ENCODE results near the gene LRRC58. TPM values are rescaled to one million over a fixed set of nuclear protein-coding genes. Genes with fewer than 3 reads are reported as not detected.
"Not testable (repeated sequence)": the region's sequence is repeated elsewhere in the genome, so short reads cannot be mapped to it uniquely, and the experiment has no call there.

Gene LRRC58
- total and polyA plus RNA-seq, 2 donors (not counting 3 experiments of a cell fraction or from before 2014, with no cell fraction given) = 3.7 to 11.9 TPM

- no peaks in the 10 kb centered on the region for H4K20me1 ChIP-seq (replicated peaks; ENCODE audit: control insufficient read depth, extremely low read depth, insufficient read depth, low read length)
- ChIA-PET POLR2A (no interaction called here), CTCF (no interaction called here)
- FAIRE-seq (no peak), DNase-seq (ENCODE audit: low read depth, low spot score) (no peak)
- BruUV-seq (replicated peaks) = no TSS peak
- no peaks in the 10 kb centered on the region for H3K9me3 ChIP-seq (replicated peaks; ENCODE audit: control insufficient read depth, insufficient read depth, low read length)
- H3K4me3 ChIP-seq (replicated peaks in 1 of 3; ENCODE audit: insufficient read depth in 1 of 3, low read depth in 1 of 3, low read length in 3 of 3) = no peak overlapping the region
- intact Hi-C loops (cut with micrococcal nuclease) (no loop called here), dilution Hi-C loops (cut with MboI; ENCODE audit: extremely low pct_ligation_motif_present, low sequenced_read_pairs) (no loop called here)
- H3K4me2 ChIP-seq (ENCODE audit: insufficient read depth, low read length) = no peak overlapping the region
- TF ChIP-seq POLR2AphosphoS5 (IDR thresholded peaks at IDR 0.05; ENCODE audit: insufficient read depth, low read depth, low read length) = no peak
- no peak for TF ChIP-seq FOS (IDR thresholded peaks at IDR 0.05; ENCODE audit: borderline replicate concordance, insufficient read depth, low read length)
- TF ChIP-seq MYC (IDR thresholded peaks at IDR 0.05; ENCODE audit: low read depth, low read length) = no peak
- TF ChIP-seq MAX (IDR thresholded peaks at IDR 0.05; ENCODE audit: insufficient read depth, insufficient read length) = no peak
- TF ChIP-seq CTCF (IDR thresholded peaks at IDR 0.05; ENCODE audit: extremely low read depth in 1 of 2, insufficient read depth in 1 of 2, low read depth in 1 of 2, low read length in 2 of 2) = no peak
- no peak for TF ChIP-seq POLR2A (IDR thresholded peaks at IDR 0.05; ENCODE audit: low read depth, low read length)
- TF ChIP-seq GATA2 (IDR thresholded peaks at IDR 0.05; ENCODE audit: insufficient read depth, insufficient read length, low read depth, low read length) = no peak
- TF ChIP-seq EZH2 (IDR thresholded peaks at IDR 0.05; ENCODE audit: borderline replicate concordance, low read depth, low read length, severe bottlenecking) = no peak
- TF ChIP-seq JUN (IDR thresholded peaks at IDR 0.05; ENCODE audit: borderline replicate concordance, insufficient read depth, insufficient read length, low read depth) = no peak
- H3K36me3 ChIP-seq (ENCODE audit: control insufficient read depth in 2 of 2, extremely low read depth in 1 of 2, insufficient read depth in 2 of 2, low read length in 2 of 2) = no peaks in the 10 kb centered on the region
- H2AFZ ChIP-seq (ENCODE audit: low read depth, low read length) = no peak overlapping the region
- H3K9me1 ChIP-seq (replicated peaks; ENCODE audit: control insufficient read depth, extremely low read depth, insufficient read depth, low read length) = no peaks in the 10 kb centered on the region
- H3K9ac ChIP-seq (replicated peaks; ENCODE audit: extremely low read depth, insufficient read depth, low read length) = no peak overlapping the region
- H3K27ac ChIP-seq (ENCODE audit: insufficient read depth, low read depth, low read length) = no peak overlapping the region
- peaks cover 3 to 4% of the 10 kb centered on the region in 2 experiments for H3K27me3 ChIP-seq (ENCODE audit: control insufficient read depth in 2 of 2, insufficient read depth in 2 of 2, low read length in 2 of 2)
- no peaks in the 10 kb centered on the region for H3K4me1 ChIP-seq (ENCODE audit: control insufficient read depth, extremely low read depth, insufficient read depth, low read length)
- no peaks in the 10 kb centered on the region for H3K79me2 ChIP-seq (ENCODE audit: control insufficient read depth, insufficient read depth, low read length)
These were observed 32.3 kb upstream of the LRRC58 start for GRCh38 chr3:120381503-120381902.

- intact Hi-C loops (cut with micrococcal nuclease) = not testable (repeated sequence)
These were observed 28.8 kb upstream of the LRRC58 start for GRCh38 chr3:120377948-120378347.

More at GRCh38 chr3:120377948-120378347, 28.8 kb upstream of the LRRC58 start:
- H3K27ac ChIP-seq (ENCODE audit: insufficient read depth, low read depth, low read length); CTCF ChIA-PET; H3K9me1 ChIP-seq (replicated peaks; ENCODE audit: control insufficient read depth, extremely low read depth, insufficient read depth, low read length); H3K79me2 ChIP-seq (ENCODE audit: control insufficient read depth, insufficient read depth, low read length); dilution Hi-C loops (cut with MboI; ENCODE audit: extremely low pct_ligation_motif_present, low sequenced_read_pairs); H3K4me1 ChIP-seq (ENCODE audit: control insufficient read depth, extremely low read depth, insufficient read depth, low read length); DNase-seq (ENCODE audit: low read depth, low spot score); H3K27me3 ChIP-seq (ENCODE audit: control insufficient read depth in 2 of 2, insufficient read depth in 2 of 2, low read length in 2 of 2); H3K4me3 ChIP-seq (replicated peaks in 1 of 3; ENCODE audit: insufficient read depth in 1 of 3, low read depth in 1 of 3, low read length in 3 of 3); H4K20me1 ChIP-seq (replicated peaks; ENCODE audit: control insufficient read depth, extremely low read depth, insufficient read depth, low read length); H3K36me3 ChIP-seq (ENCODE audit: control insufficient read depth in 2 of 2, extremely low read depth in 1 of 2, insufficient read depth in 2 of 2, low read length in 2 of 2); POLR2A ChIA-PET; H3K9ac ChIP-seq (replicated peaks; ENCODE audit: extremely low read depth, insufficient read depth, low read length); H2AFZ ChIP-seq (ENCODE audit: low read depth, low read length); BruUV-seq (replicated peaks); H3K9me3 ChIP-seq (replicated peaks; ENCODE audit: control insufficient read depth, insufficient read depth, low read length); FAIRE-seq; H3K4me2 ChIP-seq (ENCODE audit: insufficient read depth, low read length): not testable (repeated sequence)
